Uterus (tissue), 2 donors: ENCODE data around the gene PARD3.

Source experiments
- POLR2A ChIP-seq, 2 donors: fragments of 450-650 bp; IDR thresholded peaks; one replicate each; pipeline ENCODE4 v1.6.1; 2016; ENCODE audit warnings: antibody characterized with exemption in 2 of 2, mild to moderate bottlenecking in 1 of 2, moderate library complexity in 1 of 2
- TF ChIP-seq, protein P1 (sequence below), 4 experiments: fragments of 200-600 bp in 2 of 4; fragments of 450-650 bp in 2 of 4; sonication (generic) in 2 of 4; IDR thresholded peaks; one replicate each; pipeline ENCODE4 v1.5.1; 2016 to 2019; ENCODE audit warnings: antibody characterized with exemption in 4 of 4, mild to moderate bottlenecking in 2 of 4, moderate library complexity in 1 of 4

DNA sequence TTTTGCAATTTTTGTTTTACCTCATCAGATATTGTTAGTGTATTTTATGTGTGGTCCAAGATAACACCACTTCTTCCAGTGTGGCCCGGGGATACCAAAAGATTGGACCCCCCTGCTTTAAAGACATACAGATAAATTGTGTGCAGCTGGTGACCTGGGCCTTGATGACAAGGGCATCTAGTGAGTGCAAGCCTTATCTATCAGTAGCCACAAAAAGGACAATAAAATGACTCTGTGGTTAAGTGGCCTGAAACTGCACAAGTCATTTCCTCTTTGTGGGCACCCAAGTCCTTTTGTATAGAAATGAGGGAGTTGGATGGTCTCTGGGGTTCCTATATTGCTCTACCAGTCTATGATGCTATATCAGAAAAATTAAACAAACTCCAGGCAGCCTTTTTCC is 98.1 kb downstream of the PARD3 start:
- TF ChIP-seq POLR2A (IDR thresholded peaks at IDR 0.05) = no peak
- TF ChIP-seq, protein P1, sequence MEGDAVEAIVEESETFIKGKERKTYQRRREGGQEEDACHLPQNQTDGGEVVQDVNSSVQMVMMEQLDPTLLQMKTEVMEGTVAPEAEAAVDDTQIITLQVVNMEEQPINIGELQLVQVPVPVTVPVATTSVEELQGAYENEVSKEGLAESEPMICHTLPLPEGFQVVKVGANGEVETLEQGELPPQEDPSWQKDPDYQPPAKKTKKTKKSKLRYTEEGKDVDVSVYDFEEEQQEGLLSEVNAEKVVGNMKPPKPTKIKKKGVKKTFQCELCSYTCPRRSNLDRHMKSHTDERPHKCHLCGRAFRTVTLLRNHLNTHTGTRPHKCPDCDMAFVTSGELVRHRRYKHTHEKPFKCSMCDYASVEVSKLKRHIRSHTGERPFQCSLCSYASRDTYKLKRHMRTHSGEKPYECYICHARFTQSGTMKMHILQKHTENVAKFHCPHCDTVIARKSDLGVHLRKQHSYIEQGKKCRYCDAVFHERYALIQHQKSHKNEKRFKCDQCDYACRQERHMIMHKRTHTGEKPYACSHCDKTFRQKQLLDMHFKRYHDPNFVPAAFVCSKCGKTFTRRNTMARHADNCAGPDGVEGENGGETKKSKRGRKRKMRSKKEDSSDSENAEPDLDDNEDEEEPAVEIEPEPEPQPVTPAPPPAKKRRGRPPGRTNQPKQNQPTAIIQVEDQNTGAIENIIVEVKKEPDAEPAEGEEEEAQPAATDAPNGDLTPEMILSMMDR (IDR thresholded peaks at IDR 0.05) = no peak
